Non-pigmented ciliary epithelial cell (primary cell): Measurements from ENCODE around the gene DDC.

Experiments used
- DNase-seq: peaks from one replicate; pipeline ENCODE4 v3.0.0-alpha.2; 2010; ENCODE audit warnings: low read depth

The DDC gene

DNA sequence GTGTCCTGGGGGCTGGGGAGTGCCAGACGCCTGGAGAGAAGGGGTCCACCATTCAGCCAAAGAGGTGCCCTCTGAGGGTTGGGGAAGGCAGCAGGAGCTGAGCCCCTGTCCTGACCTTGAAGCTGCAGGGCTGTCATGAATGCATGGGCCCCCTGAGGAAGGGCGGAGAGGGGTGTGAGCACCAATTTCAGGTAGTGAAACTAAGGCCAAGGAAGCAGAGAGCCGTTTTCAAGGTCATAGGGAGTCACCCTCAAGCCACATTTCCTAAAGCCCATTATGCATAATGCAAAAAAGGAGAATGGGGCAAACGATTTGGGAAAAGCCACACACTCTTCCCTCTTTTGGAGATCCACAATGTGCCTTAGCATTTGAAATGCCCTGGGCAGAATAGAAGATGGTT, 152.2 kb downstream of the DDC start:
- no peak for DNase-seq

DNA sequence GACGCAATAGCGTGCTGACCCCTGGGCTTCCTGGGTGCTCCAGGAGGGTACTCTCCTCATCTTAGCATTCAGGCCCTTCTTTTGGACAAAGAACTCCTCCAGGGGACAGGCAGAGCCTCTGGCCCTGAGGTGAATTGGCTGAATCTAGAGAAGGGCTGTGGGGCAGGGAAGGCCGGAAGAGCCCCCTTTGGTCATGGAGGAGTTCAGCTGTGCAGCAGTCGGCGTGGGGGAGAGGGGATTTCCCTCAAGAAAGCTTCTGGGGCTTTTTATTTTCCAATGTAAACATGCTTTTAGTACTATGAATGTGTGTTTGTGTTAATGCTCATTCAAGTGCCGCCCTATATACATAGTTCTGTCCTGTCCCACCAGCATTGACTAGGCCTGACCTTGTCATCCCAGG, 153.9 kb downstream of the DDC start:
- DNase-seq = no peak

DNA sequence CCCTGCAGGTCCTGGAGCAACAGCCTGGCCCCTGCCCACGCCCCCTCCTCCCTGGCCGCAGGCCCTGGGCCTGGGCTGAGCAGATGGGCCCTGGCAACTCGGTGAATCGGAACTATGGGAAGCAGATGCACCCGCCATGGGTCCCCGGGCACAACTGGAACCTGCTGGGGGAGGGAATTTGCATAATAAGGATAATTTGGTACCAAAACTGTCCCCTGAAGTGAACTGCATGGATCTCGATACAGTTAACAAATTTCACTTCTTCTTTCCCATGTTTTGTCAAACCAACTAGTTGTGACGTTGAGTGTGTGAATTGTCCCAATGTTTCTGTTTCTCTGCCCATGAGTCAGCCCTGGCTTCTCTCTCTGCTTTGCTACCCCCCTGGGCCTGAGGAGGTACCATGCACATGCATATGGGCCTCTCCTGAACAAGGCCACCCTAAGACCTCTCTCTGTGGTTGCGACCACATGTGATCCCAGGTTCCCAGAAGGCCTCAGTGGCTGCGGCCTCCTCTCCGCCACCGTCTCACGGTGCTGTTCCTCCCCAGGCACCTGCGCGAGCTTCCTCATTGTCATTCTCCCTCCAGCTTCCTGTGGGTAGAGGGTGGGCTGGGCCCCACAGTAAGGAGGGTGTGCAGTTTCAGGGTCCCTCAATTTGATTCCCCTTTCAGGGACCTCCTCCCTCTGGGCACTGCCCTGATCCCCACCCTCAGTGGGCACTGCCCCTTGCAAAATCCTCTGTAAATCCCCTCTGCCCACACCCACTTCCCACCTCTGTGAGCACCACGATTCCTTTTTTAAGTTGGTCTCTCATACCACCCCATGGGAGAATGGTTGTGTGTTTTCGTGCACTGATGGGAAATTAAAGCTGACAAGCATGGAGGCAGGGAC, 155.1 kb downstream of the DDC start:
- no peak for DNase-seq
